Activated CD8-positive, alpha-beta memory T cell treated with anti-CD3 and anti-CD28 coated beads, Interleukin-2, amount 50 U/mL, for 1 hour (primary cell): ENCODE results near the gene RETREG2.
A peak's percentile ranks its signal among the peaks of the same experiment; 100 is the strongest.

Experiments used
- DNase-seq: peaks from one replicate; pipeline ENCODE4 v3.0.0-alpha.2; 2020; ENCODE audit errors: extremely low read depth

RETREG2 gene

DNA sequence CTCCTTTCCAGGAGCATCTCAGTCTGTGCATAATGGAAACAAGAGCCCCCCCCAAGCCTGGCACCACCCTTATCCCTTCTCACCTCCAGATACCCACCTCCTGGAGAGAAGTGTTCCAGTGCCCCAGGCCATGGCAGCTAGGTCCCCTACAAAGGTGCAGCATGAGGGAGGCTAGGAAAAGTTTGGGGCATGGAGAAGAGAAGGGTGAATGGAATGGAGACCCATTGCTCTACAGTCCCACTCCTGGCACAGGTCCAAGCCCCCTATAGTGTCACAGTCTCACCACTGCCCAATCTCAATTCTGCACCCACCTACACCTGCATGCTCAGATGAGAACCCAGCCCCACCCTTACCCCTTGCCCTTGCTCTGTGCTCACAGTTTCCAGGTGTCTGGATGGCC, 9.1 kb upstream of the RETREG2 start:
- no peak for DNase-seq

DNA sequence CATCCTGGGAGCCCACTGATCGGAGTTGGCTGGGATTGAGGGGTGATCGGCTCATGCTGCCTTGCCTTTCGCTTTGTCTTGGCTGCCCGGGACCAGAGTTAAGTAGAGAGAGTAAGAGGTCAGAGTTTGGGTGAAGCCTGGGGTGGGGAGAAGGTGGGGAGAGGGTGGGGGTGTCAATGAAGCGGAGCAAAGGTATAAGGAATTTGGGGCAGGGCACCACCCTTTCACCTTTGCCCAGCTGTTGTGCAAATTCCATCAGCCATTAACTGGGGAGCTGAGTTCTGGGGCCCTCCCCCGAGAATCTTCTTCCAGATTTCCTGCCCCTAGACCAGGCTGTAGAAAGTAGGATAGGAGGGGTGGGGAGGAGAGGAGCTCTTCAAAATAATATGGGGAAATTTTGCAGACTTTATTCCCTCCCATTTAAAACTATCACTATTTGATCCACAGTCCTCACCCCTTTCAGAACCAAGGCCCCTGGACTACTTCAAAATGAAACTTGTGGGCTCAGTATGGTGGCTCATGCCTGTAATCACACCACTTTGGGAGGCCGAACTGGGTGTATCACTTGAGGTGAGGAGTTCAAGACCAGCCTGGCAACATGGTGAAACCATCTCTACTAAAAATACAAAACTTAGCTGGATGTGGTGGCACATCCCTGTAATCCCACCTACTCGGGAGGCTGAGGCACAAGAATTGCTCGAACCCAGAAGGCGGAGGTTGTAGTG, 8.0 kb upstream of the RETREG2 start, which contains the start of gene SLC23A3:
TSS of gene SLC23A3 (minus strand) at position 100 of the 725 bp plus-strand sequence. CDS start at position 55, 45 bp downstream.
- no peak for DNase-seq

DNA sequence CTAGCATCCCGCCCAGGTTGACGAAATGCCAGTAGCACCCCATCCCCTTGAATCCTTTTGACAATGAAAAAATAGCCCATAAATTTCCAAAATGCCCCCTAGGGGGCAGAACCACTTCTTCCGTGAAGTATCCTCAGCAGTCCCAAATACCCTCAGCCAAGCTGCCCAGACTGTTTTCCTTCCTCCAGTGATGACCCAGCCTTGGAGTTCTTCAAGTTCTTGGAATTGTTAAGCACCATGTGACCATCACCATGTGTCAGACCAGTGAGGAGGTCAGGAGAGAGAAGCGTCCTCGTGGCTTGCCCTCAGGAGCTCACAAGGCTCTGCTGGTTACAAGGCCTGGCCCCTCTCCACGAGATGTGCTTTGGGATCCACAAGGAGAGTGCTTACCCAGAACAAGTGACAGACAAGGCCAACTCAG, 6.8 kb upstream of the RETREG2 start:
- DNase-seq = no peak

DNA sequence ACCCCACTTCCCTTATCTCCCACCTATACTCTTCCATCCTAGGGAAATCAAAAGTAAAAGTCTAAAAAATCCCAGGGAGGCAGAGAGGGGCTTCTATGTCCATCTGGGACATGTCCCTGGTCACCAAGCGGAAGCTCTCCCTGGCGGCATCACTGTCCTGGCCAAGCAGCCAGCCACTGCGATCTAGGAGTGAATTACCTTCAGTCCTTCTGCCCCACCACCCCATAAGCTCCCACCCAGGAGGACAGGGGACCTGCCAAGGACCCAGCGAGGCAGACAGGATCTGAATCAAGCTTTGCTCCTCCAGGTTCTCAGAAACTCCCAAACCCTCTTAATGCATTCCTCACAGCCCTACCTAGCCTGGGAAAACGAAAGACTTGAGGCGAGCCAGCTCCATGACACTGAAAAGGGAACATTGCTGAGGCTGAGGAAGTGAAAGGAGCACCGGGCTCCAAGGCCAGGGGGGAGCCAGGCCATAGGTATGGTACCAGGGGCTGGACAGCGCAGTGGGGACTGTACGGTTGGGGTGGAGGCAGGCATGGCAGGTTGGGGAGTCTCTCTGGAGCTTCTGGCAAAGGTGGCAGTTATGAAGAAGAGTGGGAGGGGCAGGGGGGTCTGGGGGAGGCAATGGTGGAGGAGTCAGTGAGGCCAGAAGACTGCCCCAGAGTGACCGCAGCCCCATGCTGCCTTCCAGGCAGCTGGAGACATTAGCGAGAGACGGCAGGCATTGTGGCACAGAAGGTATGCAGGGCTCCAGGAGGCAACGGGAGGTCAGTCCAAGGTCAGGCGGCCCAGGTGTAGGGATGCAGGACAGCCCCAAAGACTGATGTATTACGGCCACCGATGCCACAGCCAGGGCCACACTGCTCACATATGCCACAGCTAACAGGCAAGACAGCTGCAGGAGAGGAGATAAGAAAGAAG, 5.6 kb upstream of the RETREG2 start:
- DNase-seq = no peak

DNA sequence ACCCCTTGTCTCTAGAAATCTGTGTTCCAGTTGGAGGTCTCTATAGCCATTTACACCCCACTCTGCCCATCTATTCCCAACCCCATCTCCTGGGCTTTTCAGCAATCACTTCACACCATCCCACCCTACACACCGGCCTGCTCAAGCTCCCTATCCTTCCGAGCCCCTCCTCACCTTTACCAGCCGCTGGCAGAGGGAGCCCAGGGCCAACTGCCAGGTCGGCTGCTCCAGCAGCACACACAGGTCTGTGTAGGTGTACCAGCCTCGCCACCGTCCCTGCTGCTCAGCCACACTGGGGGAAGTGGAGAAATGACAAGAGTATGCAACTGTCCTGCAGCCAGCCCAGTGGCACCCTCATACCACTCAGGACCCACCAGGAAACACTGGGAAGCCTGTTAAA, 4.9 kb upstream of the RETREG2 start:
- DNase-seq = no peak

DNA sequence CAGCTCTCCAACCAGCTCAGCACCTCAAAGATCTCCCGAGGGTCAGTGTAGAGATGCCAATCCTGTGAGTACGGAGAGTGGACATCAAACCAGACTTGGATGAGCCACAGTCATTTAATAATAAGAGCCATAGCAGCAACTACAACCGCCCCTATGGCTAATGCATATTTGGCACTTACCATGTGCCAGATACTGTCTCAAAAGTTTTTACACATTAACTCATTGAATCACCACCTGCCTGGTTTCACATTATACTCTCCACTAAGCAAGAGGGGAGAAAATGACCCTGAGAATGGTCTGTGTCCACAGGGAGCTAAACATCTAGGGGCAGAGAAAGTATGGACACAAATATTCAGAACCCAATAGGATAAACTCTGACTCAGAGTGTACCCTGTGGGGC, 3.9 kb upstream of the RETREG2 start:
- no peak for DNase-seq

DNA sequence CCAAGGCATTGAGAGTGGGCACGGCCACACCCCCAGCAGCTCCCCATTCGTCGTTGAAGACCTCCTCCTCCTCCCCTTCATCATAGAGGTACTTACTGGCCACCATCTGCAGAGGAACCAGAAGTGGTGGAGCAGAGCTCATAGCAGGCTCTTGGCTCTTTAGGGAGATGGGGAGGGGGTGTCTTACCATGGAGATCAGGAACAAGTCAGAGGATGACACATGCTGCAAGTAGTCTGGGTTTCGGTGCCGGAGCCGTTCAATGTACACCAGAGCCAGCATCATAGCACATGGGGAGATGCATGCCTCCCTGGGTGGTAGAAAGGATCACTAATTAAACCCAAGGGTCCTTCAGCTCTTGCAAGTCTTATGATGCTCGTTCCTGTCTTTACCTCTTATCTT, 3.3 kb upstream of the RETREG2 start:
- DNase-seq = no peak

DNA sequence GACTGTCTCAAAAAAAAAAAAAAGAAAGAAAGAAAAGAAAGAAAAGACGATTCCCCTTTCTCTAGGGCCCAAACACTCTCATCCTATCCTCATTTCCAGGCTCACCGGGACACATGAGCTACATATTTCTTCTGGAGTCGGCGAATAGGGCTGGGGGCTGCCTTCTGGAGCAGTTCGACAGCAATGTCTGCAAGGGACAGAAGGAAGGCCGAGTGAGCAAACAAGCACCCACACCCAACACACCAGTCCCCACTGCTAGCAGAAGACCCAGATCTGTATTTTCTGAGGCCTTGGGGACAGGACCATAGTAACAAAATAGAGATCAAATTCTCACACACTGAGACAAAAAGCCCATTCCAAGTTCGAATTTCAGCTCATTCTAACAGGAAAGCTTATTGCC, 2.6 kb upstream of the RETREG2 start:
- no peak for DNase-seq

DNA sequence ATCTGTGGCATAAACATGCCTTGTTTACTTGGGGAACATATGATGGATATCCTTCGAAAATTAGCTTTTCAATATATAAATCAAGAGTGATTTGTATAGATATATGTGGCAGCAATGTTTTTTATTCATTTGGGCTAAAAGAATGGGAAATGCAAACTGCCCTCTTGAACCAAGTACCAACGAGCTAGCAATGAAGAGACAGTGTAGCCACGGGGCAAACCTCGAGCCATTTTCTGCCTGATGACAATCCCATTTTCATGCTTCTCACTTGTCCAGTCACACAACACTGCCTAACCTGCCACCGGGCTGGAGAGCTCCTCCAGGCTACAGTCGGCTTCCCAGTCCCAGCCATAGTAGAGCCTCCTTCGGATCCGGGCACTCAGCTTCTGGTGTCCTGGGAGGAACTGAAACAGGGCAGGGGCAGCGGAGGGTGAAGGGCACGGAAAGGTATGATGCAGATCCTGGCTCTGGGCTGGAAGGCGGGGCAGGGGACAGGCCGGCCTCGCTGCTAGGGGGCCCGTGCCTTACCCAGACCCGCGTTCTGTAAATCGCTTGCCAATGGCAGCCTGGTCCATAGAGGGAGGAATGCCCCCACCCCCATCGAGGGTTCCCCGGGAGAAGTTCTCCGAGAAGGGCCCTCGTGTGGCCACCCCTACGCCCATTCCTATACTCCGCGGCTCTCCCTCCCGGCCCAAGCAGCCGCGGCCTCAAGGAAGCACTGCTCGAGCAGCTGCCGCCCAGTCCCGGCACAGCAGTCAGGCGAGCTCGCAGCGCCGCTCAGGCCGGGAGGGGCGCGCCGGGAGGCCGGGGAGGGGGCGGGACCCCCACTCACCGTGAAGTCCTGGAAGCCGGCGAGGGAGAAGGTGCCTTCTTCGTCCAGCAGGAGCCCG, 1.9 kb upstream of the RETREG2 start:
- no peak for DNase-seq

DNA sequence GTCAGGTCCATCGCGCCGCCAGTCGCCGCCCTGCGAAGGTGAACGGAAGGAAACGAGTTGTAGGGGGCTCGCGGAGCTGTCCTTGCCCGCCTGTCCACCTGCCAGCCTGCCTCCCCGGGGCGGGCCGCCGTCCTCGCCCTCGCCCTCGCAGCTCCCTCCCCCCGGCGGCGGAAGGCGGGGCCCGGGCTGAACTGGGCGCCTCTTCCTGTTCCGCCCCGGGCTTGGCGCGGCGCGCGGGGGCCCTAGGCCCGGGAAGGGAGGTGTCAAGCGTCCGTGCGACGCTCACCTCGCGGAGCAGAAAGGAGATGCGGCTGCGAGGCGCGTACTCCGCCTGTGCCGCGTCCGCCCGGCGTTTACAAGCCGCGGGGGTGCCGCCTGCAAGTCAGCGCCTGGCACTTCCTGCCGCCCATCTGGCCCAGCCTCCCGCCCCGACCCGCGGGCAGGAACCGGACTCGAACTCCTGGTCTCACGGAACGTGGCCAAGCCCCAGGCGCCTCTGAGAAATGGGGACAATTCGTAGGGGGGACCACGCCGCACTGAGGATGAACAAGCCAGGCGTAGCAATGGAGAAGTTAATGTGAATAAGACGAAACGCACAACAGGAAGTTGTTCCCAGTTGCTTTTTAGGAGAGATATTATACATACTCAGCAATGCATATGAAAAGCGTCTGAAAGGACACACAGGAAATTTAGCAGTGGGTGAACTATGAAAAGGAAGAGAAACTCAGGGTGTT, 1.1 kb upstream of the RETREG2 start, which contains the start of gene CNPPD1:
TSS of gene CNPPD1 (minus strand) at position 108 of the 734 bp plus-strand sequence. CDS start at position 11, 97 bp downstream.
- peak; percentile 40 for DNase-seq

DNA sequence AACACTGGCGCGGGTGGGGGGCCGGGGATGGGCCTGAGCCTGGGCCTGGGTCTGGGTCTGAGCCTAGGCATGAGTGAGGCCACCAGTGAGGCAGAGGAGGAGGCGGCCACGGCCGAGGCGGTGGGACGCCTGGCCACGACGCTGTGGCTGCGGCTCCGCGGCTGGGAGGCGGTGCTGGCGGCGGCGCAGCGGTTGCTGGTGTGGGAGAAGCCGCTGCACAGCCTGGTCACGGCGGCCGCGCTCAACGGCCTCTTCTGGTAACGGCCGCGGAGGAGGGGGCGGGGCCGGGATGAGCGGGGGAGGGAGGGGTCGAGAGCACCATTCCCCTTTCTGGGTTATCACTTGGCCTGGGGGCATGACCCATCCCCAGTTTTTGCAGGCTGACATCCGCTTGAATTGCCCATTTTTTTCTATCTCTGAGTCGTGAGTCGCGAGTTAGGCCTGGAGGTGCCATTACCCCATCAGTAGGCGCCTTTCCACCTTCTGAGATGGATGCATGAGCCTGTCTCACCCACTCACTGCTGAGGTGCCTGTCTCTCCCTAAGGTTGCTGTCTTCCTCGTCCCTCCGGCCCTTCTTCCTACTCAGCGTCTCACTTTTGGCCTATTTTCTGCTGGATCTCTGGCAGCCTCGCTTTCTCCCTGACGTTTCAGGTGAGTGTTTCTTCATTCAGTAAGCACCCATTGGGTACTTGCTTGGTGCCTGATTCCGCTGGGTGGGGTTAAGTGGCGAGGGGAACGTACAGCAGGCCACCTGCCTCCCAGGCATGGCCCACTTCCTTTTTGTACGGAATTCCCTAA, 501 bp downstream of the RETREG2 start:
- no peak for DNase-seq

DNA sequence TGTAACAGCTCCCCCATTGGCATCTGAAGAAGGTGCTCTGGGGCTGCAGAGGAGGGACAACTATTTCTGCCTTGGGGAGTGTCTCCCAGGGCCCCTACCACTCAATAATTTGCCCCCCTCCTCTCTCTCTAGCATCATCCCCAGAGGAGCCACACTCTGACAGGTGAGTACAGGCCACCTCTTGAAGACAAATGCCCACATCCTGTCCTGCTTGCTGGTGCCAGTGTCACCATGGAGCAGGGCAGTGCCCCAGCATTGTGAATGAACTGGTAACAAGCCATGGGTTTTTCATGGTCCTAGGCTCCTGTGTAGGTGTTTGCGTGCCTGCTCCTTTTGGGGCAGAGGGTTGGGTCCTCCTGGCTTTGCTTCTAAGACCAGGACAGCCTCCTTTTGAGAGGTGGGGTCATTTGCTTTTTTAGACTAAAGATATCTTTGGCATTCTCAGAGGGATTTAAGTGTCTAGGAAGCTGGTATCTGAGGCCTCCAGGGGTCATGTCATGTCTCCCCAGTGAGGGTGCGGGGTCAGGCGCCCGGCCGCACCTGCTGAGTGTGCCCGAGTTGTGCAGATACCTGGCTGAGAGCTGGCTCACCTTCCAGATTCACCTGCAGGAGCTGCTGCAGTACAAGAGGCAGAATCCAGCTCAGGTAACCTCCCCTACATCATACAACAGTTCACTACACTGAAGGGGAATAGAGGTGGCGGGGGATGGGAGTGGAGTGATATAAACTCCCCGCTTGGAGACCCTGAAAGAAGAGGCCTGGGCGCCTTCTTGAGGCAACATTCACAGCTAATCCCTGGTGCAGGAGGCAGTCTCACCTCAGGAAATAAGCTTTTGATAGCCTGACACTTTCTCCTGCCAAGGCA, 1.8 kb downstream of the RETREG2 start:
- no peak for DNase-seq

DNA sequence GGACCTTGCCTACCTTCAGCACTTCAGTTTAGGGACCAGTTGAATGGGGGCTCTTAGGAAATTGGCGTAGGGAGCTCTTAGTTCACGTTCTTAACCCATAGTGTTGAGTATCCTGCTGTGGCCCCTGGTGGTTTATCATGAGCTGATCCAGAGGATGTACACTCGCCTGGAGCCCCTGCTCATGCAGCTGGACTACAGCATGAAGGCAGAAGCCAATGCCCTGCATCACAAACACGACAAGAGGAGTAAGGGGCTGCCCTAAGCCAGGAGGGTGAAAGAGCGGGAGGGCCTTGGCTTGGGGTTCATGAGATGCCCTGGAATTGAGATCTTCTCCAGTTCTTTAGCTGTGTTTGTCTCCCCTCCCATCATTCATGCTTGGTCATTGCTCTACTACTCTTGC, 2.9 kb downstream of the RETREG2 start:
- no peak for DNase-seq

DNA sequence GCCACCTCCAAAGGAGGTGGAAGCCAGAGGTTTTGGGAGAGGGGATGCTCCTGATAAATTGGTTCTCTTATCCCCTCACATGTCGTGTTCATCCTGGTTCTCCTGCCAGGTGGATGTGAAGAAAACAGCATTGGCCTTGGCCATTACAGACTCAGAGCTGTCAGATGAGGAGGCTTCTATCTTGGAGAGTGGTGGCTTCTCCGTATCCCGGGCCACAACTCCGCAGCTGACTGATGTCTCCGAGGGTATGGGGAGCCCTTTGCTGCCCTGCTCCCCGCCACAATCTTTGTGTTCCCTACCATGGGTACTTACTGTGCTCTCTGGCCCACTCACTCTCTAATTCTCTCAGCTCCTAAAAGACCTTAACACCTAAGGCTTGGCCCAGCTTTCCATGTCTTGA, 3.5 kb downstream of the RETREG2 start:
- no peak for DNase-seq

DNA sequence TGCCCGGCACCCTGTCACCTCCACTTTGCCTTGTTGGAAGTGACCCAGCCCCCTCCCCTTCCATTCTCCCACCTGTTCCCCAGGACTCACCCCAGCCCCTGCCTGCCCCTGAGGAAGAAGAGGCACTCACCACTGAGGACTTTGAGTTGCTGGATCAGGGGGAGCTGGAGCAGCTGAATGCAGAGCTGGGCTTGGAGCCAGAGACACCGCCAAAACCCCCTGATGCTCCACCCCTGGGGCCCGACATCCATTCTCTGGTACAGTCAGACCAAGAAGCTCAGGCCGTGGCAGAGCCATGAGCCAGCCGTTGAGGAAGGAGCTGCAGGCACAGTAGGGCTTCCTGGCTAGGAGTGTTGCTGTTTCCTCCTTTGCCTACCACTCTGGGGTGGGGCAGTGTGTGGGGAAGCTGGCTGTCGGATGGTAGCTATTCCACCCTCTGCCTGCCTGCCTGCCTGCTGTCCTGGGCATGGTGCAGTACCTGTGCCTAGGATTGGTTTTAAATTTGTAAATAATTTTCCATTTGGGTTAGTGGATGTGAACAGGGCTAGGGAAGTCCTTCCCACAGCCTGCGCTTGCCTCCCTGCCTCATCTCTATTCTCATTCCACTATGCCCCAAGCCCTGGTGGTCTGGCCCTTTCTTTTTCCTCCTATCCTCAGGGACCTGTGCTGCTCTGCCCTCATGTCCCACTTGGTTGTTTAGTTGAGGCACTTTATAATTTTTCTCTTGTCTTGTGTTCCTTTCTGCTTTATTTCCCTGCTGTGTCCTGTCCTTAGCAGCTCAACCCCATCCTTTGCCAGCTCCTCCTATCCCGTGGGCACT, 4.5 kb downstream of the RETREG2 start:
- DNase-seq = no peak

DNA sequence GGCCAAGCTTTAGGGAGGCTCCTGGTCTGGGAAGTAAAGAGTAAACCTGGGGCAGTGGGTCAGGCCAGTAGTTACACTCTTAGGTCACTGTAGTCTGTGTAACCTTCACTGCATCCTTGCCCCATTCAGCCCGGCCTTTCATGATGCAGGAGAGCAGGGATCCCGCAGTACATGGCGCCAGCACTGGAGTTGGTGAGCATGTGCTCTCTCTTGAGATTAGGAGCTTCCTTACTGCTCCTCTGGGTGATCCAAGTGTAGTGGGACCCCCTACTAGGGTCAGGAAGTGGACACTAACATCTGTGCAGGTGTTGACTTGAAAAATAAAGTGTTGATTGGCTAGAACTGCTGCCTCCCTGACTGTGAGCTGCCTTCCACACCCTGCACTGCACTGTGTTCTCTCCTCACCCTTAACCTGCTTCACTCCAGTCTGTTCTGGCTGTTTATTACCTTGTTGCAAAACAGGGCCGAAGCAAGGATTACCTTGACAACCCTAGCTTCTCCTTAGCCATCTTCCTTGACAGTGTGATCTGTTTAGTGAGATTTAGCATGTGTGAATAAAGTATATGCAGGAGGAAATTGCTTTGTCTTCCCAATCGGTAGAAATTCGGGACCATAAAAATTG, 5.2 kb downstream of the RETREG2 start:
- no peak for DNase-seq

DNA sequence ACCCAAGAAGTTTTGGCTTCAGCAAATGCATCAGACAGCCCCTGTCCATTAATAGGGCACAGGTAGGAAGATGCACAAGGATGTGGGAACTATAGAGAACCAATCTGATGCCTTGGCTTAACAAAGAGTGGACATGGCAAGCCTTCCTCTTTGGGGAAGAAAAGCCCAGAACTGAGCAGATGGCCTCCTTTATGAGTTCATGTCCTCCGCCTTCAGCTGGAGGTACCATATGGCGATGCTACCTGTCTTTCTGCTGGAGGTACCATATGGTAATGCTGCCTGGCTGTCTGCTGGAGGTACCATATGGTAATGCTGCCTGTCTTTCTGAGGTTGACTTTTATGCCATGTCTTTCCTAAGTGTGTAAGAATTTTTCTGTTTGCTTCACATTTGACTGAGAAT, 6.0 kb downstream of the RETREG2 start:
- DNase-seq = no peak
